Tibial artery (tissue), 4 donors: ENCODE data around the gene SULT2A1.
A peak's percentile ranks its signal among the peaks of the same experiment; 100 is the strongest.
"Not testable (repeated sequence)": the region's sequence is repeated elsewhere in the genome, so short reads cannot be mapped to it uniquely, and the experiment has no call there.

Experiments used
- DNase-seq, 2 donors: peaks; one replicate each; pipeline ENCODE4 v3.0.0-alpha.2; 2019
- H3K27ac ChIP-seq, 2 donors: fragments of 200-600 bp; sonication (generic) in 1 of 2; 1 replicate in 1 of 2; 2 replicates in 1 of 2; pipeline ENCODE4 v1.5.1; 2018 to 2019; ENCODE audit warnings: mild to moderate bottlenecking in 1 of 2
- H3K27me3 ChIP-seq, 2 donors: fragments of 200-600 bp; sonication (generic) in 1 of 2; one replicate each; pipeline versions ENCODE4 v1.5.1 to v1.6.0; 2016 to 2019
- H3K36me3 ChIP-seq, 3 donors: fragments of 200-600 bp; sonication (generic) in 2 of 3; one replicate each; pipeline ENCODE4 v1.5.1; 2016 to 2019; ENCODE audit warnings: mild to moderate bottlenecking in 2 of 3
- H3K4me1 ChIP-seq, 4 donors: fragments of 200-600 bp; sonication (generic) in 2 of 4; 1 replicate in 3 of 4; 2 replicates in 1 of 4; pipeline ENCODE4 v1.5.1; 2016 to 2019
- H3K4me3 ChIP-seq, 2 donors: fragments of 200-600 bp; sonication (generic) in 1 of 2; 1 replicate in 1 of 2; 2 replicates in 1 of 2; pipeline ENCODE4 v1.5.1; 2018 to 2019; ENCODE audit warnings: mild to moderate bottlenecking in 2 of 2
- H3K9me3 ChIP-seq, 3 donors: fragments of 200-600 bp; sonication (generic) in 1 of 3; one replicate each; pipeline ENCODE4 v1.5.1; 2016 to 2019
- CTCF ChIP-seq, 2 experiments: fragments of 200-600 bp in 1 of 2; fragments of 450-650 bp in 1 of 2; IDR thresholded peaks; one replicate each; pipeline ENCODE4 v1.5.1; 2017 to 2019; ENCODE audit warnings: antibody characterized with exemption in 2 of 2, mild to moderate bottlenecking in 1 of 2, moderate library complexity in 1 of 2
- intact Hi-C: fragments of 100-400 bp; cut with DNase I; formaldehyde crosslinking; loops from one replicate; pipeline ENCODE4 v1.15.0; 2023; ENCODE audit warnings: low total_unique reads

Gene SULT2A1, protein sequence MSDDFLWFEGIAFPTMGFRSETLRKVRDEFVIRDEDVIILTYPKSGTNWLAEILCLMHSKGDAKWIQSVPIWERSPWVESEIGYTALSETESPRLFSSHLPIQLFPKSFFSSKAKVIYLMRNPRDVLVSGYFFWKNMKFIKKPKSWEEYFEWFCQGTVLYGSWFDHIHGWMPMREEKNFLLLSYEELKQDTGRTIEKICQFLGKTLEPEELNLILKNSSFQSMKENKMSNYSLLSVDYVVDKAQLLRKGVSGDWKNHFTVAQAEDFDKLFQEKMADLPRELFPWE

DNA sequence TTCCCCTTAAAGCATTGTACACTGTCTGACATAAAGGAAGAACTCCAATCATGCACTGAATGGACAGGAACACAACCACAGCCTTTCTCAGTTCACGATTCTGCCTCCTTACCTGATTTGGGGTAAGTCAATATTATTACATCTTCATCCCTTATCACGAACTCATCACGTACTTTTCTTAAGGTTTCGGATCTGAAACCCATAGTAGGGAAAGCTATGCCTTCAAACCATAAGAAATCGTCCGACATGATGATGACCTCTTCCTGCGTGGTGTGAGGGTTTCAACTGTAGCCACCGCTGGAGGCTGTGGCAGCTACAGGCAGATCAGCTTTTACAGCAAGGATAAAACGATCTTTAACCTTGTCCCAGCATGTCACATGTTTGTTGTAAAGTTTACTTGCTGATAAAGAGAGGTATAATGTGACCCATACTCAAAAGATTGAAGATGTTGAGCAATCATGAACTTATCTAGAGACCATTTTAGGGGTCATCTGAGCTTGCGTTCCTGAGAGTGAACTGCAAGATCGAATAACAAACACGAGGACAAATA lies at the start of gene SULT2A1:
TSS of gene SULT2A1 (minus strand) at position 306 of the 550 bp plus-strand sequence. CDS start at position 248, 58 bp downstream.
- intact Hi-C loops: no loop called here
- Histone ChIP-seq H3K4me1 (no peaks in the 10 kb centered on the region), H3K4me3 (no peak within 1 kb of the TSS), H3K36me3 (no peaks in the 10 kb centered on the region), H3K27ac (no peak within 1 kb of the TSS), H3K9me3 (no peaks in the 10 kb centered on the region), H3K27me3 (peaks cover 0 to 13% of the 10 kb centered on the region in 2 donors)
- TF ChIP-seq CTCF (IDR thresholded peaks at IDR 0.05): no peak
- no peak for DNase-seq

DNA sequence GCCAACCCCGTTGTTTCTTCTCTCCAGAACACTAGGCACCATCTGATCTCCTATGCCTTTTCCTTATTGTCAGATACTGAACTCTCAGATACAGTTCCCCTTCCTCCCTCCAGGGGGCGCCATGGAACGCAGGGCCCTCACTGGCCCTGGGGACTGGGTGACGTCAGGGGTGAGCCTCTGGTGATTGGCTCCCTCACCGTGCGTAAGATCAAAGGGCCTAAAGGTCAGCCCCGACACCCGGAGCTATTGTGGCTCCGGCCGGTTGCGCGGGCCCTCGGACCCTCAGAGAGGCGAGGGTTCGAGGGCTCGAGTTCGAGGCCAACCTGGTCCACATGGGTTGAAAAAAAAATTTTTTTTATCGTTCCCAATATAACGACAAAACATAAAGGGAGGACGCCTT lies 42.5 kb upstream of the SULT2A1 start:
- intact Hi-C loops, H3K27ac ChIP-seq, H3K4me3 ChIP-seq, H3K36me3 ChIP-seq, H3K27me3 ChIP-seq, H3K9me3 ChIP-seq, H3K4me1 ChIP-seq, DNase-seq: not testable (repeated sequence)

DNA sequence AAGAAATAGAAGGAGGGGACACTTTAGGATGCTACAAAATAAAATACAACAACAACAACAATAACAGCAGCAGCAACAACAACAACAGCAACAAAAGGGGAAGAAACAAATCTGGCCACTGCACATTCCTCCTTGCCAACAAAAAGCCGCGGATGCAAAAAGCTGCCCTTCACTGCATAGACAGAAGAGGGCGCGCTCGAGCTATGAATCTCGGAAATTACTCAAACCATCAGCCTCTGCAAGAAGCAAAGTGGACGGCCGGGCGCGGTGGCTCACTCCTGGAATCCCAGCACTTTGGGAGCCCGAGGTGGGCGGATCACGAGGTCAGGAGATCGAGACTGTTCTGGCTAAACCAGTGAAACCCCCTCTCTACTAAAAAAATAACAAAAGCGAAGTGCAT lies 34.0 kb upstream of the SULT2A1 start:
- H3K4me3 ChIP-seq, H3K4me1 ChIP-seq, H3K27me3 ChIP-seq, intact Hi-C loops, H3K9me3 ChIP-seq, DNase-seq, H3K36me3 ChIP-seq, H3K27ac ChIP-seq: not testable (repeated sequence)
- TF ChIP-seq CTCF (IDR thresholded peaks at IDR 0.05): peak; percentile 21 to 56

DNA sequence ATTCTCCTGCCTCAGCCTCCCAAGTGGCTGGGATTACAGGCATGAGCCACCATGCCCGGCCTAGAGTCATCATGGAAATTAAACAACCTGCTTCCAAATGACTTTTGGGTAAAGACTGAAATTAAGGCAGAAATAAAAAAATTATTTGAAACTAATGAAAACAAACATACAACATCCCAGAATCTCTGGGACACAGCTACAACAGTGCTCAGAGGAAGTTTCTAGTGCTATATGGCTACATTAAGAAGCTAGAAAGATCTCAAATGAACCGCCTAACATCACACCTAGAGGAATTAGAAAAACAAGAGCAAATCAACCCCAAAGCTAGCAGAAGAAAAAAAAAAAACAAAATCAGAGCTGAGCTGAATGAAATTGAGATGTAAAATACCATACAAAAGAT lies 24.1 kb upstream of the SULT2A1 start:
- H3K4me3 ChIP-seq, H3K27me3 ChIP-seq, intact Hi-C loops, H3K4me1 ChIP-seq, DNase-seq, H3K9me3 ChIP-seq, H3K27ac ChIP-seq, H3K36me3 ChIP-seq: not testable (repeated sequence)

GRCh38 chr19:47909350-47909749 lies 23.2 kb upstream of the SULT2A1 start:
- H3K27ac ChIP-seq, H3K9me3 ChIP-seq, H3K4me1 ChIP-seq, H3K27me3 ChIP-seq, H3K4me3 ChIP-seq, intact Hi-C loops, H3K36me3 ChIP-seq: not testable (repeated sequence)
- TF ChIP-seq CTCF (IDR thresholded peaks at IDR 0.05): peak in 1 of 2 experiments; percentile 53
- DNase-seq: peak; percentile 83 to 91

DNA sequence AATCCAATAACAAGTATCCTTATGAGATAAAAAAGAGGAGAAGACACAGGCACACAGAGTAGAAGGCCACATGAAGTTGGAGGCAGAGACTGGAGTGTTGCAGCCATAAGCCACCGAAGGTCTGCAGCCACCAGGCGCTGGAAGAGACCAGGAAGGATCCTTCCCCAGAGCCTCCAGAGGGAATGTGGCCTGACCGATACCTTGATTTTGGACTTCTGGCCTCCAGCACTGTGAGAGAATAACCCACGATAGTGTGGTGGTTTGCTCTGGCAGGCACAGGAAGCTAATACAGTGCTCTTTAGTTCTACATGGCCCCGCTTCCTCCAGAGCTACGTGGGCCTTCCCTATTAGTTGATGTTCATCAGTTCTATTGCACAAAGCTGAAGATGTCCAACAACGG lies 15.3 kb upstream of the SULT2A1 start:
- H3K9me3 ChIP-seq: peaks cover 0 to 2% (median 0%) of the 10 kb centered on the region in 3 donors
- H3K4me1 ChIP-seq: no peaks in the 10 kb centered on the region
- DNase-seq: no peak
- TF ChIP-seq CTCF (IDR thresholded peaks at IDR 0.05): no peak
- intact Hi-C loops: no loop called here
- H3K27me3 ChIP-seq: peaks cover 0 to 17% of the 10 kb centered on the region in 2 donors
- H3K4me3 ChIP-seq: no peak overlapping the region
- H3K36me3 ChIP-seq: no peaks in the 10 kb centered on the region
- H3K27ac ChIP-seq: no peak overlapping the region
